ENCODE data around the gene TSHR. TPM values are rescaled to one million over a fixed set of nuclear protein-coding genes. Genes with fewer than 3 reads are reported as not detected.
"Not testable (repeated sequence)": the region's sequence is repeated elsewhere in the genome, so short reads cannot be mapped to it uniquely, and the experiment has no call there.

The TSHR gene
- total RNA-seq, 4 donors from 2014 or later: 0.62 to 0.73 TPM; not detected in 2

GRCh38 chr14:80951491-80951890 is 3.9 kb upstream of the TSHR start:
- intact Hi-C loops (cut with DNase I; ENCODE audit: low total_unique reads): no loop called here
- Histone ChIP-seq H3K4me1 (no peaks in the 10 kb centered on the region), H3K4me3 (no peak overlapping the region), H3K27me3 (no peaks in the 10 kb centered on the region), H3K36me3 (no peaks in the 10 kb centered on the region), H3K27ac (no peak overlapping the region), H3K9me3 (no peaks in the 10 kb centered on the region)
- TF ChIP-seq CTCF (IDR thresholded peaks at IDR 0.05) (no peak), POLR2A (IDR thresholded peaks at IDR 0.05) (no peak)
- DNase-seq: no peak

GRCh38 chr14:80953211-80953610 is 2.2 kb upstream of the TSHR start:
- intact Hi-C loops (cut with DNase I; ENCODE audit: low total_unique reads); H3K9me3 ChIP-seq; H3K27ac ChIP-seq; H3K4me1 ChIP-seq; H3K27me3 ChIP-seq; DNase-seq; H3K36me3 ChIP-seq; H3K4me3 ChIP-seq: not testable (repeated sequence)

GRCh38 chr14:80954687-80955299 is 628 bp upstream of the TSHR start:
- TF ChIP-seq CTCF (IDR thresholded peaks at IDR 0.05) (peak; percentile 83 to 87 (median 84)), POLR2A (IDR thresholded peaks at IDR 0.05) (no peak)
- no peaks in the 10 kb centered on the region for H3K9me3 ChIP-seq
- no peaks in the 10 kb centered on the region for H3K36me3 ChIP-seq
- H3K27me3 ChIP-seq: no peaks in the 10 kb centered on the region
- H3K27ac ChIP-seq: peak overlapping the region in 1 of 2 donors; percentile 37
- H3K4me1 ChIP-seq: no peaks in the 10 kb centered on the region
- intact Hi-C loops (cut with DNase I; ENCODE audit: low total_unique reads): no loop called here
- H3K4me3 ChIP-seq: peak overlapping the region; percentile 43 to 54
- DNase-seq: peak; percentile 75 to 82

- H3K27ac ChIP-seq: no peak overlapping the region
- no peaks in the 10 kb centered on the region for H3K36me3 ChIP-seq
- intact Hi-C loops (cut with DNase I; ENCODE audit: low total_unique reads): no loop called here
- no peak overlapping the region for H3K4me3 ChIP-seq
- H3K4me1 ChIP-seq: no peaks in the 10 kb centered on the region
- H3K27me3 ChIP-seq: no peaks in the 10 kb centered on the region
- no peaks in the 10 kb centered on the region for H3K9me3 ChIP-seq
- TF ChIP-seq CTCF (IDR thresholded peaks at IDR 0.05) (no peak), POLR2A (IDR thresholded peaks at IDR 0.05) (no peak)
- DNase-seq: no peak
Observed at GRCh38 chr14:80956102-80956501, 681 bp downstream of the TSHR start.

GRCh38 chr14:80956922-80957321 is 1.5 kb downstream of the TSHR start:
- Histone ChIP-seq H3K9me3 (no peaks in the 10 kb centered on the region), H3K4me1 (no peaks in the 10 kb centered on the region), H3K27me3 (no peaks in the 10 kb centered on the region), H3K27ac (no peak overlapping the region), H3K36me3 (no peaks in the 10 kb centered on the region), H3K4me3 (no peak overlapping the region)
- TF ChIP-seq CTCF (IDR thresholded peaks at IDR 0.05): no peak
- TF ChIP-seq POLR2A (IDR thresholded peaks at IDR 0.05): no peak
- DNase-seq: no peak
- intact Hi-C loops (cut with DNase I; ENCODE audit: low total_unique reads): no loop called here

GRCh38 chr14:80957613-80958012 is 2.2 kb downstream of the TSHR start:
- H3K36me3 ChIP-seq: no peaks in the 10 kb centered on the region
- no peak for DNase-seq
- no peak overlapping the region for H3K27ac ChIP-seq
- intact Hi-C loops (cut with DNase I; ENCODE audit: low total_unique reads): no loop called here
- no peaks in the 10 kb centered on the region for H3K4me1 ChIP-seq
- no peaks in the 10 kb centered on the region for H3K27me3 ChIP-seq
- TF ChIP-seq CTCF (IDR thresholded peaks at IDR 0.05) (no peak), POLR2A (IDR thresholded peaks at IDR 0.05) (no peak)
- H3K9me3 ChIP-seq: no peaks in the 10 kb centered on the region
- H3K4me3 ChIP-seq: no peak overlapping the region
